ENCODE measurements around the gene COBLL1. TPM values are rescaled to one million over a fixed set of nuclear protein-coding genes. Genes with fewer than 3 reads are reported as not detected.

The COBLL1 gene
- total RNA-seq, 2 experiments from 2014 or later = 0.53 TPM; not detected in 1

DNA sequence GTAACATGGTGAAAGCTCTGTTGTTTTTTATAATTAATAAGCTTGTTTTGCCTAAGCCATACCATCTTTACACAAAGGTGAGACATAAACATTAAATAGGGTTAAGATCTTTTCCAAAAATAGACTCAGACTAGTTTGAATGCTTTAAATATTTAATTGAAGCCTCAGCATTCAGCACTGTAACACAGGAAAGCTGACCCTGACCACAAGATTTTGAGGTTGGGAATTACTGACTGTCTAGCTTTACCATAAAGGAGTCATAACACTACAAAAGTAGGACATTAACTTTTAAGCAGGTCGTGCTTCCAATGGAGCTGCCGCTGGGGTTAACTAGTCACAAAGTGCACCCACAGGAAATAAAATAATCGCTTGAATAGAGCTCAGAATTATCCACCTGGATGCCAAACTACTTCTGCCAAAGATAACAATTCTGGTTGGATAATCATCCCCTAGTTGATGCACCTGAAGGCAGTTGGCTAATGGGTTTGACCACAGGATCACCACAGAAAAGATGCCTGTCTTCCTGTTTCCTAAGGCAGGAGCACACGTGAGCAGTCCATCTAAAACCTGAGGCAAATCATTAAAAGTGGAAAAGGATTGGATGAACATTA is 106.2 kb downstream of the COBLL1 start:
- TF ChIP-seq, protein P1, sequence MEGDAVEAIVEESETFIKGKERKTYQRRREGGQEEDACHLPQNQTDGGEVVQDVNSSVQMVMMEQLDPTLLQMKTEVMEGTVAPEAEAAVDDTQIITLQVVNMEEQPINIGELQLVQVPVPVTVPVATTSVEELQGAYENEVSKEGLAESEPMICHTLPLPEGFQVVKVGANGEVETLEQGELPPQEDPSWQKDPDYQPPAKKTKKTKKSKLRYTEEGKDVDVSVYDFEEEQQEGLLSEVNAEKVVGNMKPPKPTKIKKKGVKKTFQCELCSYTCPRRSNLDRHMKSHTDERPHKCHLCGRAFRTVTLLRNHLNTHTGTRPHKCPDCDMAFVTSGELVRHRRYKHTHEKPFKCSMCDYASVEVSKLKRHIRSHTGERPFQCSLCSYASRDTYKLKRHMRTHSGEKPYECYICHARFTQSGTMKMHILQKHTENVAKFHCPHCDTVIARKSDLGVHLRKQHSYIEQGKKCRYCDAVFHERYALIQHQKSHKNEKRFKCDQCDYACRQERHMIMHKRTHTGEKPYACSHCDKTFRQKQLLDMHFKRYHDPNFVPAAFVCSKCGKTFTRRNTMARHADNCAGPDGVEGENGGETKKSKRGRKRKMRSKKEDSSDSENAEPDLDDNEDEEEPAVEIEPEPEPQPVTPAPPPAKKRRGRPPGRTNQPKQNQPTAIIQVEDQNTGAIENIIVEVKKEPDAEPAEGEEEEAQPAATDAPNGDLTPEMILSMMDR (IDR thresholded peaks at IDR 0.05) = no peak
- DNase-seq = no peak
- ChIA-PET CTCF (interaction anchor here (0.8 kb wide), 1 partner anchor 8 kb away, joined by 3 read pairs; no protein-coding TSS in a partner anchor), POLR2A (no interaction called here)
- H3K27me3 Mint-ChIP-seq = no peaks in the 10 kb centered on the region
- no peak overlapping the region for H3K4me3 Mint-ChIP-seq
- no peak overlapping the region for H3K4me3 ChIP-seq (ENCODE audit: low read length)
- H3K27me3 ChIP-seq (ENCODE audit: control insufficient read depth in 1 of 2, insufficient read depth in 2 of 2, low read length in 2 of 2) = no peaks in the 10 kb centered on the region
- no peaks in the 10 kb centered on the region for H3K9me3 Mint-ChIP-seq
- no peaks in the 10 kb centered on the region for H3K36me3 Mint-ChIP-seq (ENCODE audit: low read depth)
- no peaks in the 10 kb centered on the region for H3K36me3 ChIP-seq (ENCODE audit: insufficient read depth, low read length)
- no peaks in the 10 kb centered on the region for H3K9me3 ChIP-seq (ENCODE audit: control insufficient read depth in 1 of 2, insufficient read depth in 1 of 2, low read length in 2 of 2)
- H3K4me1 Mint-ChIP-seq (ENCODE audit: low read depth) = no peaks in the 10 kb centered on the region
- no peak for ATAC-seq (ENCODE audit: poor library complexity)
- H3K4me1 ChIP-seq (ENCODE audit: insufficient read depth, low read length) = no peaks in the 10 kb centered on the region
- no peak overlapping the region for H3K27ac ChIP-seq (ENCODE audit: low read depth in 1 of 2, low read length in 2 of 2)
- intact Hi-C loops (cut with DNase I, micrococcal nuclease) = no loop called here
- H3K27ac Mint-ChIP-seq = no peak overlapping the region

DNA sequence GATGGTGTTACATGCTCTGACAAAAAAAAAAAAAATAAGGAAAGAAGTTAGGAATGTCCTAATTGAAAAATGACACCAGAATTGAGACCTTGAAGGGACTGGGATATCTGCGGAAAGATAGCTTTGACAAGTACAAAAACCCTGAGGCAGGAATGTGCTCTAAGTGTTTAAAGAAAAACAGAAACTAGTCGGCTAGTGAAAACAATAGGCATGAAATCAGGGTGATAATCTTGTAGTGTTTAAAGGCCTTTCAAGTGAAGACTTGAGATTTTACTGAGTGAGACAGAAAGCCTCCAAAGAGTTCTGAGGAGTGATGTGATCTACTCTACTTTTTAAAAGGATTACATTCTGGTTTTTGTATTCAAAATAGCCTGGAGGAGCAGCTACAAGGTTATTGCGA is 107.4 kb downstream of the COBLL1 start:
- ATAC-seq (ENCODE audit: poor library complexity) (no peak), DNase-seq (no peak)
- ChIA-PET CTCF (no interaction called here), POLR2A (no interaction called here)
- no peak overlapping the region for H3K4me3 Mint-ChIP-seq
- intact Hi-C loops (cut with DNase I, micrococcal nuclease) = no loop called here
- TF ChIP-seq, protein P1 (IDR thresholded peaks at IDR 0.05) = no peak
- H3K27ac Mint-ChIP-seq = no peak overlapping the region
- Histone ChIP-seq H3K27me3 (ENCODE audit: control insufficient read depth in 1 of 2, insufficient read depth in 2 of 2, low read length in 2 of 2) (no peaks in the 10 kb centered on the region), H3K9me3 (ENCODE audit: control insufficient read depth in 1 of 2, insufficient read depth in 1 of 2, low read length in 2 of 2) (no peaks in the 10 kb centered on the region), H3K4me1 (ENCODE audit: insufficient read depth, low read length) (no peaks in the 10 kb centered on the region), H3K4me3 (ENCODE audit: low read length) (no peak overlapping the region), H3K36me3 (ENCODE audit: insufficient read depth, low read length) (no peaks in the 10 kb centered on the region), H3K27ac (ENCODE audit: low read depth in 1 of 2, low read length in 2 of 2) (no peak overlapping the region)
- H3K36me3 Mint-ChIP-seq (ENCODE audit: low read depth) = no peaks in the 10 kb centered on the region
- H3K27me3 Mint-ChIP-seq = no peaks in the 10 kb centered on the region
- H3K9me3 Mint-ChIP-seq = no peaks in the 10 kb centered on the region
- H3K4me1 Mint-ChIP-seq (ENCODE audit: low read depth) = no peaks in the 10 kb centered on the region

DNA sequence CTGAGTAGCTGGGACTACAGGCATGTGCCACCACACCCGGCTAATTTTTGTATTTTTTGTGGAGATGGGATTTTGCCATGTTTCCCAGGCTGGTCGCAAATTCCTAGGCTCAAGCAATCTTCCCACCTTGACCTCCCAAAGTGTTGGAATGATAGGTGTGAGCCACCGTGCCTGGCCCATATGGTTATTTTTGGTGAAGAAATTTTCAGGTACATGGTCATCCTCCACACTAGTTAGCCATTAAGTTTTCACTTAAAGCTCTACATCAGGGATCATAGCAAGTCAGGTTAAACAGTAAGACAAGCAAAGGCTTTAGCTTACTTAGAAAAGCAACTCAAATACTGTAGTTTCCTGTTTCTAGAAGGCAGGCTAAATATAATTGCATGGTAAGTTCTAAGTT is 116.1 kb downstream of the COBLL1 start:
- intact Hi-C loops (cut with DNase I, micrococcal nuclease) = no loop called here
- Histone ChIP-seq H3K27me3 (ENCODE audit: control insufficient read depth in 1 of 2, insufficient read depth in 2 of 2, low read length in 2 of 2) (no peaks in the 10 kb centered on the region), H3K9me3 (ENCODE audit: control insufficient read depth in 1 of 2, insufficient read depth in 1 of 2, low read length in 2 of 2) (peaks cover 0 to 3% of the 10 kb centered on the region in 2 experiments), H3K4me1 (ENCODE audit: insufficient read depth, low read length) (no peaks in the 10 kb centered on the region), H3K4me3 (ENCODE audit: low read length) (no peak overlapping the region), H3K27ac (ENCODE audit: low read depth in 1 of 2, low read length in 2 of 2) (no peak overlapping the region), H3K36me3 (ENCODE audit: insufficient read depth, low read length) (no peaks in the 10 kb centered on the region)
- no peaks in the 10 kb centered on the region for H3K4me1 Mint-ChIP-seq (ENCODE audit: low read depth)
- H3K27me3 Mint-ChIP-seq = no peaks in the 10 kb centered on the region
- H3K27ac Mint-ChIP-seq = no peak overlapping the region
- ChIA-PET CTCF (no interaction called here), POLR2A (no interaction called here)
- no peaks in the 10 kb centered on the region for H3K9me3 Mint-ChIP-seq
- no peaks in the 10 kb centered on the region for H3K36me3 Mint-ChIP-seq (ENCODE audit: low read depth)
- no peak overlapping the region for H3K4me3 Mint-ChIP-seq
- TF ChIP-seq, protein P1 (IDR thresholded peaks at IDR 0.05) = no peak
- no peak for ATAC-seq (ENCODE audit: poor library complexity)
- no peak for DNase-seq

Measured in CD4-positive, alpha-beta T cell (primary cell).